A549 (cell line): ENCODE results near the gene P2RY14. TPM values are rescaled to one million over a fixed set of nuclear protein-coding genes. Genes with fewer than 3 reads are reported as not detected.
A peak's percentile ranks its signal among the peaks of the same experiment; 100 is the strongest.

ENCODE experiments used
- ATAC-seq, 2 experiments: fragments of 200-7000 bp in 1 of 2; fragments of >200 bp in 1 of 2; cut with Nextera tagmentation in 1 of 2; cut with Tn5 transposase in 1 of 2; 3 replicates each; pipeline versions ENCODE4 v1.8.0 to v1.9.1; 2018 to 2020; ENCODE audit warnings: mild to moderate bottlenecking in 1 of 2, moderate library complexity in 1 of 2
- CTCF ChIA-PET: fragments of 300-600 bp; sonication (Branson Sonifier 250); formaldehyde crosslinking; extraction: SDS; loops from one replicate; lab custom pipeline; 2021; ENCODE audit warnings: antibody characterized with exemption, inconsistent platforms; lab: Yijun Ruan, JAX
- POLR2A ChIA-PET: fragments of 350-600 bp; formaldehyde crosslinking; extraction: SDS; loops from one replicate; lab custom pipeline; 2021; ENCODE audit warnings: antibody characterized with exemption, inconsistent platforms; lab: Yijun Ruan, JAX
- DNase-seq, 2 experiments: peaks; one replicate each; pipeline versions ENCODE4 v3.0.0 to v3.0.0-alpha.2; 2011 to 2016; ENCODE audit warnings: low read depth in 1 of 2, low spot score in 1 of 2
- FAIRE-seq: peaks from 2 replicates; lab custom pipeline; 2011; peaks lifted over from hg19 to GRCh38; lab: Jason Lieb, UNC
- H3K27ac ChIP-seq, 2 experiments: fragments of >200 bp; sonication (Bioruptor Twin); formaldehyde crosslinking; 3 replicates each; pipeline ENCODE4 v1.5.1; 2016 to 2017
- H3K4me1 ChIP-seq: fragments of >200 bp; sonication (Bioruptor Twin); formaldehyde crosslinking; 3 replicates; pipeline ENCODE4 v1.6.1; 2016
- H3K4me2 ChIP-seq: fragments of >200 bp; sonication (Bioruptor Twin); formaldehyde crosslinking; 3 replicates; pipeline ENCODE4 v1.6.1; 2016
- H3K4me3 ChIP-seq: fragments of >200 bp; sonication (Bioruptor Twin); formaldehyde crosslinking; 3 replicates; pipeline ENCODE4 v1.5.1; 2016
- H3K9me3 ChIP-seq: fragments of >200 bp; sonication (Bioruptor Twin); formaldehyde crosslinking; 3 replicates; pipeline ENCODE4 v1.6.1; 2016
- ATOH8 ChIP-seq: fragments of 250-450 bp; sonication (Bioruptor Pico); IDR thresholded peaks from 2 replicates; pipeline ENCODE4 v1.5.0; 2020; ENCODE audit warnings: low read depth, mild to moderate bottlenecking, moderate library complexity
- BCL3 ChIP-seq: fragments of >200 bp; sonication (Bioruptor Twin); formaldehyde crosslinking; IDR thresholded peaks from 3 replicates; pipeline ENCODE4 v1.6.1; 2016
- CBX8 ChIP-seq: fragments of 200-600 bp; sonication (generic); IDR thresholded peaks from 2 replicates; pipeline ENCODE4 v1.6.1; 2016
- E2F6 ChIP-seq: IDR thresholded peaks from 2 replicates; pipeline ENCODE4 v1.6.1; 2012; ENCODE audit warnings: low read depth, borderline replicate concordance
- EHF ChIP-seq: fragments of 250-450 bp; sonication (Bioruptor Pico); IDR thresholded peaks from 2 replicates; pipeline ENCODE4 v1.5.0; 2020; ENCODE audit warnings: mild to moderate bottlenecking
- EP300 ChIP-seq, 2 experiments: fragments of >200 bp; sonication (Bioruptor Twin); formaldehyde crosslinking; IDR thresholded peaks; 2 replicates in 1 of 2; 3 replicates in 1 of 2; pipeline ENCODE4 v1.6.1; 2016 to 2017
- ESRRA ChIP-seq: fragments of 150-350 bp; IDR thresholded peaks from 2 replicates; pipeline ENCODE4 v1.6.1; 2014; ENCODE audit warnings: mild to moderate bottlenecking, low read length, borderline replicate concordance
- FOSB ChIP-seq: fragments of 250-450 bp; sonication (Bioruptor Pico); IDR thresholded peaks from 2 replicates; pipeline ENCODE4 v1.5.0; 2020; ENCODE audit warnings: mild to moderate bottlenecking, moderate library complexity
- GATA3 ChIP-seq: IDR thresholded peaks from 2 replicates; pipeline ENCODE4 v1.6.1; 2012; ENCODE audit warnings: borderline replicate concordance
- HDAC2 ChIP-seq: fragments of 200-600 bp; sonication (generic); IDR thresholded peaks from 2 replicates; pipeline ENCODE4 v1.6.1; 2016
- HEYL ChIP-seq: fragments of 250-450 bp; sonication (Bioruptor Pico); IDR thresholded peaks from 2 replicates; pipeline ENCODE4 v1.8.0; 2021; ENCODE audit warnings: mild to moderate bottlenecking, moderate library complexity
- HOXA7 ChIP-seq: fragments of 250-450 bp; sonication (Bioruptor Pico); IDR thresholded peaks from 2 replicates; pipeline ENCODE4 v1.5.0; 2020; ENCODE audit warnings: mild to moderate bottlenecking, moderate library complexity
- HOXB13 ChIP-seq: fragments of 250-450 bp; sonication (Bioruptor Pico); IDR thresholded peaks from 2 replicates; pipeline ENCODE4 v1.5.0; 2020; ENCODE audit warnings: low read depth, mild to moderate bottlenecking, moderate library complexity
- JUN ChIP-seq, 2 experiments: fragments of >200 bp; sonication (Bioruptor Twin); formaldehyde crosslinking; IDR thresholded peaks; 2 replicates in 1 of 2; 3 replicates in 1 of 2; pipeline ENCODE4 v1.6.1; 2016 to 2017
- KDM5A ChIP-seq: fragments of 200-600 bp; sonication (generic); IDR thresholded peaks from 2 replicates; pipeline ENCODE4 v1.6.1; 2016; ENCODE audit warnings: antibody characterized with exemption, mild to moderate bottlenecking
- MAX ChIP-seq: IDR thresholded peaks from 2 replicates; pipeline ENCODE4 v1.6.1; 2012
- POLR2A ChIP-seq: IDR thresholded peaks from 2 replicates; pipeline ENCODE4 v1.6.1; 2012; ENCODE audit warnings: mild to moderate bottlenecking, low read length
- POLR2AphosphoS2 ChIP-seq: conservative IDR thresholded peaks from 2 replicates; pipeline ENCODE4 v1.6.1; 2012; ENCODE audit warnings: low read length, improper control_type of control experiment, inconsistent platforms
- RAD21 ChIP-seq, 2 experiments: fragments of >200 bp in 1 of 2; sonication (Bioruptor Twin) in 1 of 2; formaldehyde crosslinking in 1 of 2; IDR thresholded peaks in 1 of 2; conservative IDR thresholded peaks in 1 of 2; 2 replicates in 1 of 2; 3 replicates in 1 of 2; pipeline ENCODE4 v1.6.1; 2012 to 2018; ENCODE audit warnings: inconsistent platforms in 1 of 2
- RARB ChIP-seq: fragments of 250-450 bp; sonication (Bioruptor Pico); IDR thresholded peaks from 2 replicates; pipeline ENCODE4 v1.8.0; 2021; ENCODE audit warnings: mild to moderate bottlenecking, moderate library complexity
- SMC3 ChIP-seq: fragments of >200 bp; sonication (Bioruptor Twin); formaldehyde crosslinking; IDR thresholded peaks from 3 replicates; pipeline ENCODE4 v1.6.1; 2018; ENCODE audit warnings: inconsistent platforms
- SREBF2 ChIP-seq: fragments of 450-650 bp; IDR thresholded peaks from 2 replicates; pipeline ENCODE4 v1.6.1; 2014; ENCODE audit warnings: mild to moderate bottlenecking, moderate library complexity
- WGBS: methylation state at CpG from one replicate; pipeline ENCODE4 v1.1.6; 2017; ENCODE audit errors: missing lambda C conversion rate; 5-methylcytosine and 5-hydroxymethylcytosine counted together
- polyA plus RNA-seq, 4 experiments: library from polyadenylated mRNA; depleted of rRNA in 3 of 4; stranded (reverse); fragments of >200 nt; fragmentation: RNase III in 1 of 4; extraction: RNeasy Plus Mini Kit Qiagen cat#74134 plus additional on column Dnase treatment in 1 of 4; gene quantifications; 2 replicates in 3 of 4; 3 replicates in 1 of 4; pipeline ENCODE4 v1.2.3, GENCODE V29; 2011 to 2017
- TF ChIP-seq, protein P1 (sequence below): fragments of >200 bp; sonication (Bioruptor Twin); formaldehyde crosslinking; IDR thresholded peaks from 3 replicates; pipeline ENCODE4 v1.5.1; 2016
- TF ChIP-seq, protein P2 (sequence below): fragments of 250-450 bp; sonication (Bioruptor Pico); IDR thresholded peaks from 2 replicates; pipeline ENCODE4 v1.5.0; 2021; ENCODE audit warnings: mild to moderate bottlenecking, moderate library complexity, borderline replicate concordance
- TF ChIP-seq, protein P3 (sequence below): fragments of 150-350 bp; IDR thresholded peaks from 2 replicates; pipeline ENCODE4 v1.6.1; 2014; ENCODE audit warnings: low read depth, mild to moderate bottlenecking, low read length

P2RY14 gene
- polyA plus RNA-seq, 2 of the 4 experiments (the other 2 are of a cell fraction): not detected

DNA sequence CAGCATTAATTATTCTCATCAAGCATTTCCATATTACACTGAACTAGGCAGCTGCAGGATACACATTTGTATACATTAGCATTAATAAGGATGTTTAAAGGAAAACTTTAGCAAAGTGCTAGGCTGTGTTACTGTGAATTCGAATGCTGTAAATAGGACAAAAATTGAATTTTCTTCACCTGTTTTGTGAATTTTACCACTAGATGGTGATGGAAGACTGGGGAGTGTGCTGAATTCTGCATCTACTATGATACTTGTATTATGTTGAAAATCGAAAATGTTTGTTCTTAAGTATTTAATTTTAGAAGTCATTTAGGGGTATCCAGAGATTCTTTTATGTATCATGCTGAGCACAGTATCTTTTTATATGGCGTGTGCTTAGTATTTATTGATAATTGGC is 12.3 kb upstream of the P2RY14 start:
- Histone ChIP-seq H3K9me3 (no peaks in the 10 kb centered on the region), H3K4me1 (no peaks in the 10 kb centered on the region), H3K27ac (no peak overlapping the region), H3K4me2 (no peak overlapping the region), H3K4me3 (no peak overlapping the region)
- ChIA-PET POLR2A (no interaction called here), CTCF (interaction anchor here (0.7 to 3.5 kb wide), 10 partner anchors 10 to 1306 kb away, joined by 3 to 18 read pairs (median 6); no protein-coding TSS in a partner anchor)
- ATAC-seq: peak; percentile 47 to 54; a peak in 1 of 6 replicates
- DNase-seq: peak in 1 of 2 experiments; percentile 48
- FAIRE-seq: peak; percentile 78
- TF ChIP-seq SMC3: peak; percentile 90
- TF ChIP-seq, protein P1, sequence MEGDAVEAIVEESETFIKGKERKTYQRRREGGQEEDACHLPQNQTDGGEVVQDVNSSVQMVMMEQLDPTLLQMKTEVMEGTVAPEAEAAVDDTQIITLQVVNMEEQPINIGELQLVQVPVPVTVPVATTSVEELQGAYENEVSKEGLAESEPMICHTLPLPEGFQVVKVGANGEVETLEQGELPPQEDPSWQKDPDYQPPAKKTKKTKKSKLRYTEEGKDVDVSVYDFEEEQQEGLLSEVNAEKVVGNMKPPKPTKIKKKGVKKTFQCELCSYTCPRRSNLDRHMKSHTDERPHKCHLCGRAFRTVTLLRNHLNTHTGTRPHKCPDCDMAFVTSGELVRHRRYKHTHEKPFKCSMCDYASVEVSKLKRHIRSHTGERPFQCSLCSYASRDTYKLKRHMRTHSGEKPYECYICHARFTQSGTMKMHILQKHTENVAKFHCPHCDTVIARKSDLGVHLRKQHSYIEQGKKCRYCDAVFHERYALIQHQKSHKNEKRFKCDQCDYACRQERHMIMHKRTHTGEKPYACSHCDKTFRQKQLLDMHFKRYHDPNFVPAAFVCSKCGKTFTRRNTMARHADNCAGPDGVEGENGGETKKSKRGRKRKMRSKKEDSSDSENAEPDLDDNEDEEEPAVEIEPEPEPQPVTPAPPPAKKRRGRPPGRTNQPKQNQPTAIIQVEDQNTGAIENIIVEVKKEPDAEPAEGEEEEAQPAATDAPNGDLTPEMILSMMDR: peak; percentile 89
- TF ChIP-seq GATA3: no peak
- no peak for TF ChIP-seq CBX8
- peak; percentile 92 to 94 for TF ChIP-seq RAD21 (conservative IDR thresholded peaks at IDR 0.05 in 1 of 2, IDR thresholded peaks at IDR 0.05 in 1 of 2)
- 7% methylated on average over 3 of the region's 3 CpGs for WGBS

DNA sequence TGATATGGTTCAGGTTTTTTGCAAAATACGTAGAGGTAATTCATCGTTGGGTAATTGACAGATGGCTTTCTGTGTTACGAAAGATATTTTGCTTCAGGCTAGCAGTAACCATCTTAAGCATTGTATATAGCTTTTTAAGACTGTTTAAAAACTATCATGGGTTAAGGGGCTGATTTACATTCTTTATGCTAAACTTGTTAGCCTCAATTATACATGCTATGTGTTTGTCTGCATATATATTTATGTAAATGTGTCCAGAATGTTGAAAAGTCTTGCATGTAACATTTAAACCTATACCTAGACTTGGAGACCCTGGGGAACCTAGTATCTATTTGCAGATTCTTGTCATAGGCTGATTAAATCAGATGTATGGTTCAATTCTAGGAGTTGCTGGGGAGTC is 11.1 kb upstream of the P2RY14 start:
- TF ChIP-seq, protein P2, sequence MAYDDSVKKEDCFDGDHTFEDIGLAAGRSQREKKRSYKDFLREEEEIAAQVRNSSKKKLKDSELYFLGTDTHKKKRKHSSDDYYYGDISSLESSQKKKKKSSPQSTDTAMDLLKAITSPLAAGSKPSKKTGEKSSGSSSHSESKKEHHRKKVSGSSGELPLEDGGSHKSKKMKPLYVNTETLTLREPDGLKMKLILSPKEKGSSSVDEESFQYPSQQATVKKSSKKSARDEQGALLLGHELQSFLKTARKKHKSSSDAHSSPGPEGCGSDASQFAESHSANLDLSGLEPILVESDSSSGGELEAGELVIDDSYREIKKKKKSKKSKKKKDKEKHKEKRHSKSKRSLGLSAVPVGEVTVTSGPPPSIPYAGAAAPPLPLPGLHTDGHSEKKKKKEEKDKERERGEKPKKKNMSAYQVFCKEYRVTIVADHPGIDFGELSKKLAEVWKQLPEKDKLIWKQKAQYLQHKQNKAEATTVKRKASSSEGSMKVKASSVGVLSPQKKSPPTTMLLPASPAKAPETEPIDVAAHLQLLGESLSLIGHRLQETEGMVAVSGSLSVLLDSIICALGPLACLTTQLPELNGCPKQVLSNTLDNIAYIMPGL (CRISPR knock-in tag): no peak
- no peak for TF ChIP-seq FOSB (CRISPR knock-in tag)
- TF ChIP-seq JUN (IDR thresholded peaks at IDR 0.05): no peak
- TF ChIP-seq EP300 (IDR thresholded peaks at IDR 0.05): no peak
- TF ChIP-seq HEYL (CRISPR knock-in tag): no peak
- TF ChIP-seq POLR2A: no peak
- no peak for TF ChIP-seq SREBF2
- no peak for TF ChIP-seq SMC3
- no peak for TF ChIP-seq HDAC2
- no peak for TF ChIP-seq KDM5A
- Histone ChIP-seq H3K4me2 (no peak overlapping the region), H3K4me3 (no peak overlapping the region), H3K9me3 (no peaks in the 10 kb centered on the region), H3K4me1 (no peaks in the 10 kb centered on the region; the same call in 2 of the 3 replicates), H3K27ac (no peak overlapping the region)
- FAIRE-seq (no peak), DNase-seq (no peak), ATAC-seq (no peak)
- 85% methylated on average over 3 of the region's 3 CpGs for WGBS
- CTCF ChIA-PET: interaction anchor here (0.6 to 6.2 kb wide), 11 partner anchors 9 to 868 kb away, joined by 3 to 67 read pairs (median 4); partner anchors contain the start of gene P2RY13
- POLR2A ChIA-PET: no interaction called here

GRCh38 chr3:151285940-151286339 is 7.6 kb upstream of the P2RY14 start:
- peaks cover 11% of the 10 kb centered on the region; the same call in 2 of the 3 replicates for H3K4me1 ChIP-seq
- H3K9me3 ChIP-seq: no peaks in the 10 kb centered on the region
- POLR2A ChIA-PET: no interaction called here
- 68% methylated on average over 1 of the region's 1 CpG for WGBS
- no peak for DNase-seq
- H3K27ac ChIP-seq: no peak overlapping the region
- ATAC-seq: no peak
- CTCF ChIA-PET: interaction anchor here (1.1 to 6.2 kb wide), 7 partner anchors 19 to 631 kb away, joined by 3 to 67 read pairs (median 12); no protein-coding TSS in a partner anchor
- no peak overlapping the region for H3K4me2 ChIP-seq
- no peak for FAIRE-seq
- no peak overlapping the region for H3K4me3 ChIP-seq
- TF ChIP-seq BCL3: no peak
- TF ChIP-seq HEYL (CRISPR knock-in tag): no peak
- no peak for TF ChIP-seq E2F6
- no peak for TF ChIP-seq ESRRA
- no peak for TF ChIP-seq RARB (CRISPR knock-in tag)
- no peak for TF ChIP-seq EHF (CRISPR knock-in tag)
- TF ChIP-seq, protein P2 (CRISPR knock-in tag): no peak
- no peak for TF ChIP-seq MAX
- TF ChIP-seq, protein P3, sequence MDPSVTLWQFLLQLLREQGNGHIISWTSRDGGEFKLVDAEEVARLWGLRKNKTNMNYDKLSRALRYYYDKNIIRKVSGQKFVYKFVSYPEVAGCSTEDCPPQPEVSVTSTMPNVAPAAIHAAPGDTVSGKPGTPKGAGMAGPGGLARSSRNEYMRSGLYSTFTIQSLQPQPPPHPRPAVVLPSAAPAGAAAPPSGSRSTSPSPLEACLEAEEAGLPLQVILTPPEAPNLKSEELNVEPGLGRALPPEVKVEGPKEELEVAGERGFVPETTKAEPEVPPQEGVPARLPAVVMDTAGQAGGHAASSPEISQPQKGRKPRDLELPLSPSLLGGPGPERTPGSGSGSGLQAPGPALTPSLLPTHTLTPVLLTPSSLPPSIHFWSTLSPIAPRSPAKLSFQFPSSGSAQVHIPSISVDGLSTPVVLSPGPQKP: no peak
- TF ChIP-seq HOXB13: no peak
- no peak for TF ChIP-seq HOXA7
- no peak for TF ChIP-seq ATOH8 (CRISPR knock-in tag)
- TF ChIP-seq POLR2AphosphoS2: no peak
